Ectodermal cell (in vitro differentiated cells): ENCODE results near the gene PLXNA2.

Experiments
- H3K27ac ChIP-seq: 2 replicates; pipeline ENCODE4 v1.7.0; 2013; ENCODE audit warnings: mild to moderate bottlenecking, low read depth, low read length; ENCODE audit not compliant: insufficient read depth, poor library complexity, severe bottlenecking
- H3K27me3 ChIP-seq: 2 replicates; pipeline ENCODE4 v1.7.0; 2013; ENCODE audit warnings: mild to moderate bottlenecking, low read length; ENCODE audit not compliant: insufficient read depth, control insufficient read depth, poor library complexity, severe bottlenecking
- H3K36me3 ChIP-seq: one replicate; pipeline ENCODE4 v1.7.0; 2013; ENCODE audit warnings: low read length; ENCODE audit not compliant: control insufficient read depth, insufficient read depth
- H3K4me1 ChIP-seq: one replicate; pipeline ENCODE4 v1.7.0; 2013; ENCODE audit warnings: low read length; ENCODE audit not compliant: control insufficient read depth, insufficient read depth
- H3K4me3 ChIP-seq: 2 replicates; pipeline ENCODE4 v1.7.0; 2013; ENCODE audit warnings: low read depth, low read length, control low read depth; ENCODE audit not compliant: insufficient read depth
- H3K9me3 ChIP-seq: 2 replicates; pipeline ENCODE4 v1.7.0; 2013; ENCODE audit warnings: mild to moderate bottlenecking, low read length, moderate library complexity; ENCODE audit not compliant: control insufficient read depth
- WGBS, 2 experiments: methylation state at CpG; one replicate each; pipeline ENCODE4 v1.1.7; 2013; ENCODE audit warnings: missing lambda C conversion rate in 2 of 2; 5-methylcytosine and 5-hydroxymethylcytosine counted together

The PLXNA2 gene

GRCh38 chr1:208084764-208085163 is 159.4 kb downstream of the PLXNA2 start:
- Histone ChIP-seq H3K27me3 (peaks cover 8% of the 10 kb centered on the region), H3K9me3 (no peaks in the 10 kb centered on the region), H3K36me3 (no peaks in the 10 kb centered on the region), H3K4me3 (no peak overlapping the region), H3K27ac (no peak overlapping the region), H3K4me1 (peaks cover 29% of the 10 kb centered on the region)
- WGBS, 2 experiments = 80 to 85% methylated on average over 7 of the region's 7 CpGs

- Histone ChIP-seq H3K9me3 (no peaks in the 10 kb centered on the region), H3K4me1 (peaks cover 29% of the 10 kb centered on the region), H3K36me3 (no peaks in the 10 kb centered on the region), H3K4me3 (no peak overlapping the region), H3K27me3 (peaks cover 13% of the 10 kb centered on the region), H3K27ac (no peak overlapping the region)
- 94 to 95% methylated on average over 16 of the region's 16 CpGs for WGBS, 2 experiments
These were observed 160.0 kb downstream of the PLXNA2 start for GRCh38 chr1:208084220-208084619.

GRCh38 chr1:208083715-208084085 is 160.5 kb downstream of the PLXNA2 start:
- Histone ChIP-seq H3K36me3 (no peaks in the 10 kb centered on the region), H3K27ac (no peak overlapping the region), H3K4me1 (peaks cover 29% of the 10 kb centered on the region)

GRCh38 chr1:208083016-208083714 is 161.0 kb downstream of the PLXNA2 start:
- 70 to 73% methylated on average over 16 of the region's 16 CpGs for WGBS, 2 experiments

More at GRCh38 chr1:208083715-208084085, 160.5 kb downstream of the PLXNA2 start:
- Histone ChIP-seq H3K4me3 (no peak overlapping the region), H3K27me3 (peaks cover 13% of the 10 kb centered on the region), H3K9me3 (no peaks in the 10 kb centered on the region)
- 88 to 93% methylated on average over 2 of the region's 2 CpGs for WGBS, 2 experiments

GRCh38 chr1:208081972-208082371 is 162.2 kb downstream of the PLXNA2 start:
- WGBS, 2 experiments = 22 to 23% methylated on average over 12 of the region's 12 CpGs
- Histone ChIP-seq H3K27ac (no peak overlapping the region), H3K36me3 (no peaks in the 10 kb centered on the region), H3K4me1 (peaks cover 45% of the 10 kb centered on the region), H3K4me3 (no peak overlapping the region), H3K9me3 (no peaks in the 10 kb centered on the region), H3K27me3 (peaks cover 13% of the 10 kb centered on the region)

More at GRCh38 chr1:208083016-208083714, 161.0 kb downstream of the PLXNA2 start:
- H3K36me3 ChIP-seq = no peaks in the 10 kb centered on the region
- H3K4me1 ChIP-seq = peaks cover 33% of the 10 kb centered on the region
- H3K27ac ChIP-seq = no peak overlapping the region
- no peaks in the 10 kb centered on the region for H3K9me3 ChIP-seq
- peaks cover 13% of the 10 kb centered on the region for H3K27me3 ChIP-seq
- no peak overlapping the region for H3K4me3 ChIP-seq

- Histone ChIP-seq H3K4me3 (no peak overlapping the region), H3K9me3 (no peaks in the 10 kb centered on the region), H3K27ac (no peak overlapping the region), H3K4me1 (peaks cover 52% of the 10 kb centered on the region), H3K36me3 (no peaks in the 10 kb centered on the region), H3K27me3 (peaks cover 13% of the 10 kb centered on the region)
- WGBS, 2 experiments = 92 to 93% methylated on average over 10 to 11 of the region's 11 CpGs
These were observed 163.5 kb downstream of the PLXNA2 start for GRCh38 chr1:208080396-208081286.

- H3K27ac ChIP-seq = no peak overlapping the region
- peaks cover 52% of the 10 kb centered on the region for H3K4me1 ChIP-seq
- H3K36me3 ChIP-seq = no peaks in the 10 kb centered on the region
- H3K27me3 ChIP-seq = peaks cover 13% of the 10 kb centered on the region
- H3K9me3 ChIP-seq = no peaks in the 10 kb centered on the region
- whole genome bisulfite sequencing, 2 experiments = 93% methylated on average over 9 of the region's 9 CpGs
- H3K4me3 ChIP-seq = no peak overlapping the region
These were observed 165.0 kb downstream of the PLXNA2 start for GRCh38 chr1:208079161-208079560.

GRCh38 chr1:208078752-208079151 is 165.4 kb downstream of the PLXNA2 start:
- H3K4me3 ChIP-seq = no peak overlapping the region
- no peaks in the 10 kb centered on the region for H3K9me3 ChIP-seq
- no peak overlapping the region for H3K27ac ChIP-seq
- H3K27me3 ChIP-seq = peaks cover 13% of the 10 kb centered on the region
- peaks cover 51% of the 10 kb centered on the region for H3K4me1 ChIP-seq
- 93 to 96% methylated on average over 12 of the region's 12 CpGs for WGBS, 2 experiments
- H3K36me3 ChIP-seq = no peaks in the 10 kb centered on the region

- peaks cover 13% of the 10 kb centered on the region for H3K27me3 ChIP-seq
- WGBS, 2 experiments = 40% methylated on average over 16 of the region's 16 CpGs
- no peak overlapping the region for H3K27ac ChIP-seq
- peaks cover 38% of the 10 kb centered on the region for H3K4me1 ChIP-seq
- H3K9me3 ChIP-seq = no peaks in the 10 kb centered on the region
- no peaks in the 10 kb centered on the region for H3K36me3 ChIP-seq
- H3K4me3 ChIP-seq = no peak overlapping the region
These were observed 166.7 kb downstream of the PLXNA2 start for GRCh38 chr1:208077232-208078075.
